Measurements from ENCODE around the gene GABBR2. TPM values are rescaled to one million over a fixed set of nuclear protein-coding genes. Genes with fewer than 3 reads are reported as not detected.

The GABBR2 gene
- total and polyA plus RNA-seq, 2 of the 8 experiments (the other 6 are each of a cell fraction or from before 2014, with no cell fraction given): 0.50 to 1.2 TPM

DNA sequence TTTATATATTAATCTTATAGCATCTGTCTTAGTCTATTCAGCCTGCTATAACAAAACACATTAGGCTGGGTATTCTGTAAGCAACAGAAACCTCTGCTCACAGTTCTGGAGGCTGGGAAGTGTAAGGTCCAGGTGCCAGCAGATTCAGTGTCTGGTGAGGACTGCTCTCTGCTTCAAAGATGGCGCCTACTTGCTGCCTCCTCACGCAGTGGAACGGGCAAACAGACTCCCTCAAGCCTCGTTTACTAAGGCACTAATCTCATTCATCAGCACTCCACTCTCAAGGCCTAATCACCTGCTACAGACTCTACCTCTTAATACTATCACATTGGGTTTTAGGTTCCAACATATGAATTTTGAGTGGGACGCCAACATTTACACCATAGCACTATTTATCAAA is 448.1 kb downstream of the GABBR2 start (continued):
- TF ChIP-seq SIN3A (conservative IDR thresholded peaks at IDR 0.05 in 1 of 2, IDR thresholded peaks at IDR 0.05 in 1 of 2; ENCODE audit: low read depth in 1 of 2, low read length in 2 of 2) (no peak), TEAD4 (IDR thresholded peaks at IDR 0.05; ENCODE audit: low read depth, low read length) (no peak), TAF1 (IDR thresholded peaks at IDR 0.05; ENCODE audit: low read depth, low read length) (no peak), SP1 (IDR thresholded peaks at IDR 0.05; ENCODE audit: low read depth, low read length) (no peak), SIRT6 (IDR thresholded peaks at IDR 0.05; ENCODE audit: low read length) (no peak)

Data from H1 (cell line).